ENCODE data around the gene ACIN1. TPM values are rescaled to one million over a fixed set of nuclear protein-coding genes. Genes with fewer than 3 reads are reported as not detected.

ACIN1 gene, protein sequence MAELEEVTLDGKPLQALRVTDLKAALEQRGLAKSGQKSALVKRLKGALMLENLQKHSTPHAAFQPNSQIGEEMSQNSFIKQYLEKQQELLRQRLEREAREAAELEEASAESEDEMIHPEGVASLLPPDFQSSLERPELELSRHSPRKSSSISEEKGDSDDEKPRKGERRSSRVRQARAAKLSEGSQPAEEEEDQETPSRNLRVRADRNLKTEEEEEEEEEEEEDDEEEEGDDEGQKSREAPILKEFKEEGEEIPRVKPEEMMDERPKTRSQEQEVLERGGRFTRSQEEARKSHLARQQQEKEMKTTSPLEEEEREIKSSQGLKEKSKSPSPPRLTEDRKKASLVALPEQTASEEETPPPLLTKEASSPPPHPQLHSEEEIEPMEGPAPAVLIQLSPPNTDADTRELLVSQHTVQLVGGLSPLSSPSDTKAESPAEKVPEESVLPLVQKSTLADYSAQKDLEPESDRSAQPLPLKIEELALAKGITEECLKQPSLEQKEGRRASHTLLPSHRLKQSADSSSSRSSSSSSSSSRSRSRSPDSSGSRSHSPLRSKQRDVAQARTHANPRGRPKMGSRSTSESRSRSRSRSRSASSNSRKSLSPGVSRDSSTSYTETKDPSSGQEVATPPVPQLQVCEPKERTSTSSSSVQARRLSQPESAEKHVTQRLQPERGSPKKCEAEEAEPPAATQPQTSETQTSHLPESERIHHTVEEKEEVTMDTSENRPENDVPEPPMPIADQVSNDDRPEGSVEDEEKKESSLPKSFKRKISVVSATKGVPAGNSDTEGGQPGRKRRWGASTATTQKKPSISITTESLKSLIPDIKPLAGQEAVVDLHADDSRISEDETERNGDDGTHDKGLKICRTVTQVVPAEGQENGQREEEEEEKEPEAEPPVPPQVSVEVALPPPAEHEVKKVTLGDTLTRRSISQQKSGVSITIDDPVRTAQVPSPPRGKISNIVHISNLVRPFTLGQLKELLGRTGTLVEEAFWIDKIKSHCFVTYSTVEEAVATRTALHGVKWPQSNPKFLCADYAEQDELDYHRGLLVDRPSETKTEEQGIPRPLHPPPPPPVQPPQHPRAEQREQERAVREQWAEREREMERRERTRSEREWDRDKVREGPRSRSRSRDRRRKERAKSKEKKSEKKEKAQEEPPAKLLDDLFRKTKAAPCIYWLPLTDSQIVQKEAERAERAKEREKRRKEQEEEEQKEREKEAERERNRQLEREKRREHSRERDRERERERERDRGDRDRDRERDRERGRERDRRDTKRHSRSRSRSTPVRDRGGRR
- 238 and 263 TPM in 2 replicates for total RNA-seq

DNA sequence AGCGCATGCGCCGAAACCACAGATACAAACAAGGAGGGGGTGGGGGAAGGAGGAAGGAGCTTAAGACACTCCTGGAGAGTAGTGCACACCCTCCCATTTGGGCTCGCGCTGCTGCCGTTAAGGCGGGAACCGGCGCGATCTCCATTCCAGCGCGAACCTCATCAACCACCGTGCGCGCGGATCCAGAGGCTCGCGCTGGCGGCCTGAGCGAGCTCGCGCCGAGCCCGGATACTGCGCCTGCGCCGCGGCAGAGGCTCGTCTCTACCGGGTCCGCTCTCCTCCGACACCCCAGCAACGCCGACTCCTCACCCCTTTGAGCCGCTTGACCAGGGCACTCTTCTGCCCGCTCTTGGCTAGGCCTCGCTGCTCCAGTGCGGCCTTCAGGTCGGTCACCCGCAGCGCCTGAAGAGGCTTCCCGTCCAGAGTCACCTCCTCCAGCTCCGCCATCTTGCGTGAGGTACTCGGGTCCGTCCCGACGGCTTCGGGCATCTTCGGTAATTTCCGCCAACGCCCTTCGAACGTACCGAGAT lies at the start of gene ACIN1:
Gene ACIN1 (minus strand): TSS at position 471 of the 530 bp plus-strand sequence. CDS start 24 bp downstream, at position 447.
- Mint-ChIP-seq H3K27ac (no peak within 1 kb of the TSS), H3K4me1 (peaks cover 34% of the 10 kb centered on the region), H3K9me3 (no peaks in the 10 kb centered on the region), H3K36me3 (ENCODE audit: low read depth) (peaks cover 52% of the 10 kb centered on the region), H3K4me3 (no peak within 1 kb of the TSS), H3K27me3 (no peaks in the 10 kb centered on the region)
- TF ChIP-seq, protein P1, sequence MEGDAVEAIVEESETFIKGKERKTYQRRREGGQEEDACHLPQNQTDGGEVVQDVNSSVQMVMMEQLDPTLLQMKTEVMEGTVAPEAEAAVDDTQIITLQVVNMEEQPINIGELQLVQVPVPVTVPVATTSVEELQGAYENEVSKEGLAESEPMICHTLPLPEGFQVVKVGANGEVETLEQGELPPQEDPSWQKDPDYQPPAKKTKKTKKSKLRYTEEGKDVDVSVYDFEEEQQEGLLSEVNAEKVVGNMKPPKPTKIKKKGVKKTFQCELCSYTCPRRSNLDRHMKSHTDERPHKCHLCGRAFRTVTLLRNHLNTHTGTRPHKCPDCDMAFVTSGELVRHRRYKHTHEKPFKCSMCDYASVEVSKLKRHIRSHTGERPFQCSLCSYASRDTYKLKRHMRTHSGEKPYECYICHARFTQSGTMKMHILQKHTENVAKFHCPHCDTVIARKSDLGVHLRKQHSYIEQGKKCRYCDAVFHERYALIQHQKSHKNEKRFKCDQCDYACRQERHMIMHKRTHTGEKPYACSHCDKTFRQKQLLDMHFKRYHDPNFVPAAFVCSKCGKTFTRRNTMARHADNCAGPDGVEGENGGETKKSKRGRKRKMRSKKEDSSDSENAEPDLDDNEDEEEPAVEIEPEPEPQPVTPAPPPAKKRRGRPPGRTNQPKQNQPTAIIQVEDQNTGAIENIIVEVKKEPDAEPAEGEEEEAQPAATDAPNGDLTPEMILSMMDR (IDR thresholded peaks at IDR 0.05) = no peak
- ChIA-PET POLR2A (interaction anchor here (0.5 to 3.3 kb wide), 46 partner anchors 9 to 1657 kb away, joined by 3 to 50 read pairs (median 4); partner anchors contain the start of genes AP1G2, BCL2L2, CDH24 and CEBPE), CTCF (interaction anchor here (1.1 to 3.0 kb wide), 13 partner anchors 11 to 494 kb away, joined by 3 to 28 read pairs (median 5); partner anchors contain the start of gene PRMT5)
- intact Hi-C loops (cut with micrococcal nuclease) = loop anchor here (1.0 to 10.0 kb wide), 12 partner anchors 23 to 1020 kb away; partner anchors contain the start of genes DAD1, DCAF11, NGDN and NRL
- ATAC-seq (ENCODE audit: low read depth) (peak; percentile 33), DNase-seq (peak; percentile 97)

DNA sequence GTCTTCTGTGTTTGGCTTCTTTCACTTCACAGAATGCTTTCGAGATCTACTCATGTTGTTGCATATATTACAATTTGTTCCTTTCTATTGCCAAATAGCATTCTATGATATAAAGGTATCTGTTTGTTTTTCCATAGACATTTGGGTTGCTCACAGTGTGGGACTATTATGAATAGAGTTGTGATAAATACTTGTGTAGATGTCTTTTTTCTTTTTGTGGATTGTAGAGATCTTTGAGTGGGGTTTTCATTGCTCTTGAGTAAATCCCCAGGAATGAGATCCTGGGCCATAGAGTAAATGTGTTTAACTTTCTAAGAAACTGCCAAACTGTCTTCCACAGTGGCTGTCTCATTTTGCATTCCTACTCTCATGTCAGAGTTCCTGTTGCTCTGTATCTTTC lies 49.0 kb upstream of the ACIN1 start:
- CTCF ChIA-PET = no interaction called here
- H3K4me3 Mint-ChIP-seq = no peak overlapping the region
- intact Hi-C loops (cut with micrococcal nuclease) = no loop called here

DNA sequence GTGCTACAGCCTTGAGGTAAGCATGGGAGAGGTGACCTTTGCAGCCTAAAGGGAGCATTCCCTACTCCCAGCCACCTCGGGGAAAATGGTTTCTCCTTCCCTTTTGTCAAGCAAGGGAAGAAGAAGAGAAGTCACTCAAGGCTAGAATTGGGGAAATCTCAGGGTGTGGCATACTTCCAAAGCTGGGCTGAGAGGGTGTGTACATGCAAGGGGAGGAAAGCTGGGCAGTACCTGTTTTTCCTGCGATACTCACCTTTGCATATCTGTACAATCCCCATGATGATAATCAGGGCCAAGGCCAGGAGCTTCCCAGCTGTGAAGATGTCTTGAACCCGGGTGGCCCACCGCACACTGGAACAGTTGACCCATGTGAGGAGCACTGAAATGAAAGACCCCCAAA lies 47.9 kb upstream of the ACIN1 start:
- DNase-seq (no peak), ATAC-seq (ENCODE audit: low read depth) (no peak)
- Mint-ChIP-seq H3K36me3 (ENCODE audit: low read depth) (no peaks in the 10 kb centered on the region), H3K9me3 (no peaks in the 10 kb centered on the region), H3K27ac (no peak overlapping the region), H3K4me1 (no peaks in the 10 kb centered on the region), H3K27me3 (peaks cover 7% of the 10 kb centered on the region), H3K4me3 (no peak overlapping the region)
- TF ChIP-seq, protein P1 (IDR thresholded peaks at IDR 0.05) = no peak
- ChIA-PET CTCF (no interaction called here), POLR2A (no interaction called here)
- intact Hi-C loops (cut with micrococcal nuclease) = no loop called here

More for the DNA sequence above, 49.0 kb upstream of the ACIN1 start:
- Mint-ChIP-seq H3K4me1 (no peaks in the 10 kb centered on the region), H3K9me3 (no peaks in the 10 kb centered on the region), H3K36me3 (ENCODE audit: low read depth) (no peaks in the 10 kb centered on the region), H3K27ac (no peak overlapping the region), H3K27me3 (peaks cover 7% of the 10 kb centered on the region)
- no peak for DNase-seq
- ATAC-seq (ENCODE audit: low read depth) = no peak
- POLR2A ChIA-PET = no interaction called here
- TF ChIP-seq, protein P1 (IDR thresholded peaks at IDR 0.05) = no peak

DNA sequence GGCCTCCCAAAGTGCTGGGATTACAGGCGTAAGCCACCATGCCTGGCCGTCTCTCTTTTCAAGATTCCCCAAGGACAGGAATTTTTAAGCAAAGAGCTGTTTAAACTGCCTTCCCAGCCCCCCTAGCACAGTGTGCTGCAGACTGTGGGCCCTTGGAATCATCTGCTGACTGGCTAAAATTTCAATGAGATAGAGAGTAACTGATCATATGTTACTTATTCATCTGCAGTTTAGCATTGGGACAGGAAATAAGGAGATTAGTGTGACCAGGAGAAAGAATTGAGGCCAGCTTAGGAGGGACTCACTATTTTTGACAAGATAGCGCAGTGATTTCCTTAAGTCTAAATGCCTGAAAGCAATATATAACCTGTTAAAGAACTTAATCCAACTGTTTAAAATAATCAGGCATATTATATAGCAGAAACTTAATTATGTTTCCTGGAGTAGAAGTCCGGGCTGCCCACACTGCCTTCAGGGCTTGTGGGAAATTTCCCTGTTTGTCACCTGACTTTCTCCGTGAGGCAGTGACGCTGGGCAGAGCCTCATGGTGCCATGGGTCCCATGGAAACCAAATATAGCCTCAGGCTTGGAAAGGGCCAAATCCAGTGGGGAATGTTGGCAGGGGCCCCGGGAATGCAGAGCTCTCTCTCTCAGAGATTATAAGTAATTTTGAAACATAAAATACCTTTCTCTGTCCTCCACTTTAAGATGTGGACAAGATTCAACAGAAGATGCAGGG lies 46.9 kb upstream of the ACIN1 start:
- DNase-seq (no peak), ATAC-seq (ENCODE audit: low read depth) (no peak)
- Mint-ChIP-seq H3K36me3 (ENCODE audit: low read depth) (no peaks in the 10 kb centered on the region), H3K27me3 (peaks cover 4% of the 10 kb centered on the region), H3K27ac (no peak overlapping the region), H3K9me3 (no peaks in the 10 kb centered on the region), H3K4me3 (no peak overlapping the region), H3K4me1 (no peaks in the 10 kb centered on the region)
- intact Hi-C loops (cut with micrococcal nuclease) = no loop called here
- POLR2A ChIA-PET = no interaction called here
- CTCF ChIA-PET = no interaction called here
- TF ChIP-seq, protein P1 (IDR thresholded peaks at IDR 0.05) = no peak

Measured in activated B cell treated with CpG ODN at 0.5 μM for 24 hours (primary cell).